IMR-90 (cell line): ENCODE data around the gene CDH23. TPM values are rescaled to one million over a fixed set of nuclear protein-coding genes. Genes with fewer than 3 reads are reported as not detected.

Source experiments
- ATAC-seq: fragments of 200-7000 bp; cut with Tn5 transposase; 2 replicates; pipeline ENCODE4 v1.9.1; 2020; ENCODE audit warnings: low read depth, mild to moderate bottlenecking, moderate library complexity
- BruUV-seq: library from RNA; stranded (reverse); fragments of 400-500 nt; replicated peaks from 2 replicates; lab custom pipeline; 2021; lab: Mats Ljungman, UMichigan
- CTCF ChIA-PET: fragments of 300-600 bp; formaldehyde crosslinking; extraction: SDS; loops from one replicate; lab custom pipeline; 2021; ENCODE audit warnings: antibody characterized with exemption; lab: Yijun Ruan, JAX
- POLR2A ChIA-PET: fragments of 300-600 bp; sonication (Branson Sonifier 250); formaldehyde crosslinking; loops from one replicate; lab custom pipeline; 2022; ENCODE audit warnings: antibody characterized with exemption; ENCODE audit not compliant: unreplicated experiment; lab: Charles Lee
- DNase-seq: peaks from one replicate; pipeline ENCODE4 v3.0.0; 2013
- H2AFZ ChIP-seq: replicated peaks from 2 replicates; pipeline ENCODE3; 2013; ENCODE audit warnings: low read length, mild to moderate bottlenecking; ENCODE audit not compliant: poor library complexity
- H2AK5ac ChIP-seq: 2 replicates; pipeline ENCODE4 v1.6.1; 2013; ENCODE audit warnings: low read depth, low read length, inconsistent platforms
- H2AK9ac ChIP-seq: replicated peaks from 2 replicates; pipeline ENCODE3; 2013; ENCODE audit warnings: mild to moderate bottlenecking, low read depth, low read length, moderate library complexity; ENCODE audit not compliant: poor library complexity
- H2BK120ac ChIP-seq: 2 replicates; pipeline ENCODE4 v1.6.1; 2013; ENCODE audit warnings: low read depth, low read length, inconsistent platforms
- H2BK15ac ChIP-seq: 3 replicates; pipeline ENCODE4 v1.6.1; 2013; ENCODE audit warnings: low read depth, low read length, inconsistent platforms
- H2BK20ac ChIP-seq: 2 replicates; pipeline ENCODE4 v1.6.1; 2013; ENCODE audit warnings: low read depth, mild to moderate bottlenecking, inconsistent platforms, low read length, moderate library complexity
- H2BK5ac ChIP-seq: 2 replicates; pipeline ENCODE4 v1.6.1; 2013; ENCODE audit warnings: mild to moderate bottlenecking, low read depth, low read length, inconsistent platforms; ENCODE audit not compliant: poor library complexity, severe bottlenecking
- H3K14ac ChIP-seq: replicated peaks from 2 replicates; pipeline ENCODE4 v1.6.1; 2013; ENCODE audit warnings: low read depth, low read length, inconsistent platforms
- H3K18ac ChIP-seq: 2 replicates; pipeline ENCODE4 v1.6.1; 2013; ENCODE audit warnings: low read depth, low read length, control low read depth
- H3K23ac ChIP-seq: 2 replicates; pipeline ENCODE4 v1.6.1; 2013; ENCODE audit warnings: low read depth, low read length, inconsistent platforms
- H3K27ac ChIP-seq: 2 replicates; pipeline ENCODE4 v1.5.1; 2013; ENCODE audit warnings: mild to moderate bottlenecking, control low read depth, low read length; ENCODE audit not compliant: insufficient read depth
- H3K27me3 ChIP-seq: 2 replicates; pipeline ENCODE4 v1.6.1; 2013; ENCODE audit warnings: low read length; ENCODE audit not compliant: control insufficient read depth, insufficient read depth
- H3K36me3 ChIP-seq: 2 replicates; pipeline ENCODE4 v1.6.1; 2013; ENCODE audit warnings: low read length, mixed read lengths; ENCODE audit not compliant: control insufficient read depth, insufficient read depth
- H3K4ac ChIP-seq: 2 replicates; pipeline ENCODE4 v1.6.1; 2013; ENCODE audit warnings: low read depth, low read length, inconsistent platforms
- H3K4me1 ChIP-seq: 2 replicates; pipeline ENCODE4 v1.6.1; 2013; ENCODE audit warnings: low read length, mixed read lengths; ENCODE audit not compliant: control insufficient read depth, insufficient read depth
- H3K4me2 ChIP-seq: 2 replicates; pipeline ENCODE4 v1.6.1; 2013; ENCODE audit warnings: low read depth, mild to moderate bottlenecking, control low read depth, low read length, moderate library complexity
- H3K4me3 ChIP-seq: 2 replicates; pipeline ENCODE4 v1.5.1; 2013; ENCODE audit warnings: low read depth, mild to moderate bottlenecking, control low read depth, low read length, moderate library complexity; ENCODE audit not compliant: insufficient read depth
- H3K56ac ChIP-seq: 2 replicates; pipeline ENCODE4 v1.6.1; 2013; ENCODE audit warnings: low read length, inconsistent platforms; ENCODE audit not compliant: insufficient read depth; ENCODE audit errors: extremely low read depth
- H3K79me1 ChIP-seq, 2 experiments: 2 replicates each; pipeline ENCODE4 v1.6.1; 2013; ENCODE audit warnings: low read length in 2 of 2, inconsistent platforms in 1 of 2, low read depth in 1 of 2
- H3K9ac ChIP-seq: 2 replicates; pipeline ENCODE4 v1.6.1; 2013; ENCODE audit warnings: low read depth, low read length, control low read depth
- H3K9me1 ChIP-seq: 2 replicates; pipeline ENCODE4 v1.6.1; 2013; ENCODE audit warnings: low read length, inconsistent platforms; ENCODE audit not compliant: insufficient read depth
- H3K9me3 ChIP-seq: 2 replicates; pipeline ENCODE4 v1.6.1; 2013; ENCODE audit warnings: low read length; ENCODE audit not compliant: control insufficient read depth, insufficient read depth
- H4K20me1 ChIP-seq: 2 replicates; pipeline ENCODE4 v1.6.1; 2013; ENCODE audit warnings: low read length, inconsistent platforms; ENCODE audit not compliant: insufficient read depth
- H4K5ac ChIP-seq: 2 replicates; pipeline ENCODE4 v1.6.1; 2013; ENCODE audit warnings: mild to moderate bottlenecking, low read depth, low read length, control low read depth
- H4K8ac ChIP-seq, 2 experiments: 2 replicates each; pipeline ENCODE4 v1.6.1; 2013; ENCODE audit warnings: low read depth in 2 of 2, low read length in 2 of 2, control low read depth in 1 of 2, inconsistent platforms in 1 of 2
- H4K91ac ChIP-seq: 2 replicates; pipeline ENCODE4 v1.6.1; 2013; ENCODE audit warnings: low read depth, low read length, inconsistent platforms; ENCODE audit not compliant: insufficient read depth
- CEBPB ChIP-seq: IDR thresholded peaks from 2 replicates; pipeline ENCODE4 v1.6.1; 2012; ENCODE audit warnings: low read depth, low read length, improper control_type of control experiment
- FOS ChIP-seq: fragments of 150-350 bp; IDR thresholded peaks from 2 replicates; pipeline ENCODE4 v1.6.1; 2016; ENCODE audit warnings: low read depth, low read length
- MAFK ChIP-seq: IDR thresholded peaks from 2 replicates; pipeline ENCODE4 v1.6.1; 2012; ENCODE audit warnings: low read depth, low read length, improper control_type of control experiment
- NFE2L2 ChIP-seq: fragments of 150-350 bp; IDR thresholded peaks from 2 replicates; pipeline ENCODE4 v1.6.1; 2016; ENCODE audit warnings: low read depth, mild to moderate bottlenecking, low read length
- RAD21 ChIP-seq: IDR thresholded peaks from 2 replicates; pipeline ENCODE4 v1.6.1; 2012; ENCODE audit warnings: low read length, improper control_type of control experiment
- SMC3 ChIP-seq: fragments of 150-350 bp; IDR thresholded peaks from 2 replicates; pipeline ENCODE4 v1.6.1; 2016; ENCODE audit warnings: low read depth, mild to moderate bottlenecking, antibody characterized with exemption, low read length, moderate library complexity
- WGBS, 2 experiments: methylation state at CpG; one replicate each; pipeline versions ENCODE4 v1.1.5 to v1.1.7; 2013; ENCODE audit warnings: missing lambda C conversion rate in 2 of 2; ENCODE audit not compliant: insufficient read length in 1 of 2; ENCODE audit errors: extremely low coverage in 2 of 2; 5-methylcytosine and 5-hydroxymethylcytosine counted together
- dilution Hi-C: fragments of 300-500 bp; cut with HindIII; formaldehyde crosslinking; loops from one replicate; pipeline ENCODE4 v1.14.3; 2018; ENCODE audit warnings: low sequenced_read_pairs; ENCODE audit not compliant: unreplicated experiment
- in situ Hi-C: fragments of 300-500 bp; cut with MboI; formaldehyde crosslinking; loops from 3 replicates; pipeline ENCODE4 v1.14.3; 2019; ENCODE audit warnings: low sequenced_read_pairs, inconsistent platforms, mixed read lengths
- intact Hi-C: fragments of 100-400 bp; cut with micrococcal nuclease; formaldehyde crosslinking; loops from 2 replicates; pipeline ENCODE4 v1.10.0; 2022
- polyA plus RNA-seq, 3 experiments: library from polyadenylated mRNA; depleted of rRNA; stranded (reverse); fragments of >200 nt; gene quantifications; 2 replicates each; pipeline ENCODE4 v1.2.3, GENCODE V29; 2012; ENCODE audit warnings: low replicate concordance in 1 of 3
- total RNA-seq: library from RNA; depleted of rRNA; stranded (reverse); fragments of >200 nt; gene quantifications from 2 replicates; pipeline ENCODE4 v1.2.3, GENCODE V29; 2012

The CDH23 gene
- total and polyA plus RNA-seq, 2 of the 4 experiments (the other 2 are of a cell fraction), result under 0.01 to 0.03 TPM

GRCh38 chr10:71659737-71660136 lies 263.0 kb downstream of the CDH23 start:
- no peak overlapping the region for H3K23ac ChIP-seq
- ChIA-PET CTCF (interaction anchor here (0.6 kb wide), 2 partner anchors 53 to 240 kb away, joined by 3 read pairs; no protein-coding TSS in a partner anchor), POLR2A (no interaction called here)
- H3K4ac ChIP-seq, result no peak overlapping the region
- H3K9me3 ChIP-seq, result no peaks in the 10 kb centered on the region
- in situ Hi-C loops, result no loop called here
- no peak overlapping the region for H2BK5ac ChIP-seq
- H4K5ac ChIP-seq, result no peak overlapping the region
- H3K14ac ChIP-seq, result no peak overlapping the region
- no peak overlapping the region for H3K4me2 ChIP-seq
- intact Hi-C loops, result no loop called here
- H4K8ac ChIP-seq, result no peak overlapping the region
- H3K36me3 ChIP-seq, result no peaks in the 10 kb centered on the region
- H2AFZ ChIP-seq, result no peak overlapping the region
- H2BK20ac ChIP-seq, result no peak overlapping the region
- no TSS peak for BruUV-seq
- H3K27ac ChIP-seq, result no peak overlapping the region
- H2BK120ac ChIP-seq, result no peak overlapping the region
- TF ChIP-seq MAFK, result peak; percentile 52; the same call in 1 of the 2 replicates
- TF ChIP-seq RAD21, result no peak
- no peak for TF ChIP-seq FOS
- TF ChIP-seq SMC3, result no peak
- no peak for TF ChIP-seq CEBPB
- TF ChIP-seq NFE2L2, result no peak
- no peak overlapping the region for H2AK5ac ChIP-seq
- H4K91ac ChIP-seq, result no peak overlapping the region
- no peak overlapping the region for H3K9ac ChIP-seq
- H3K4me1 ChIP-seq, result no peaks in the 10 kb centered on the region
- no peaks in the 10 kb centered on the region for H3K9me1 ChIP-seq
- H3K4me3 ChIP-seq, result no peak overlapping the region
- H2AK9ac ChIP-seq, result no peak overlapping the region
- H4K20me1 ChIP-seq, result no peaks in the 10 kb centered on the region
- no CpG with 5 or more reads among the region's 10 CpGs for whole genome bisulfite sequencing, 2 experiments
- dilution Hi-C loops, result no loop called here
- peaks cover 49% of the 10 kb centered on the region for H3K27me3 ChIP-seq
- no peak for DNase-seq
- H3K56ac ChIP-seq, result no peak overlapping the region
- ATAC-seq, result no peak
- no peak overlapping the region for H3K18ac ChIP-seq
- H2BK15ac ChIP-seq, result no peak overlapping the region
- no peaks in the 10 kb centered on the region for H3K79me1 ChIP-seq
